ENCODE results near the gene CTAG2.
"Not testable (repeated sequence)": the region's sequence is repeated elsewhere in the genome, so short reads cannot be mapped to it uniquely, and the experiment has no call there.

CTAG2 gene

DNA sequence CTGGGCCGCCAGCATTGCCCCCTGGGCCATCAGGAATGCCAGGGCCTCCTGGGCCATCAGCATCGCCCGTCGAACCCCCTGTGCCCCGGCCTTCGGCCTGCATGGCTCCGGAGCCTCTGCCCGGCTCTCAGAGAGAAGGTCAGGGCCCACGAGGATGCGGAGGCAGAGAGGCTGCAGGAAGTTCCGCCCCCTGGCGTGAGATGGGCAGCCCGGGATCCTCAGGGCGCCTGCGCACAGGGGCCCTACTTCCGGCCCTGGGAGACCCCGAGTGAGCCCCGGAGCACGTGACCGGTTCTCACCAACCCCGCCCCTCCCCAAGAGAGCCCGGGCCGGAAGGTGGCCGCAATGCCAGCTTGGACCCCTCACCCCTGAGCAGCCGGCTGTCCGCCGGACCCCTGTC lies at the start of gene CTAG2:
TSS of gene CTAG2 (minus strand) at position 167 of the 400 bp plus-strand sequence. CDS start at position 103, 64 bp downstream.
- DNase-seq, result not testable (repeated sequence)

DNA sequence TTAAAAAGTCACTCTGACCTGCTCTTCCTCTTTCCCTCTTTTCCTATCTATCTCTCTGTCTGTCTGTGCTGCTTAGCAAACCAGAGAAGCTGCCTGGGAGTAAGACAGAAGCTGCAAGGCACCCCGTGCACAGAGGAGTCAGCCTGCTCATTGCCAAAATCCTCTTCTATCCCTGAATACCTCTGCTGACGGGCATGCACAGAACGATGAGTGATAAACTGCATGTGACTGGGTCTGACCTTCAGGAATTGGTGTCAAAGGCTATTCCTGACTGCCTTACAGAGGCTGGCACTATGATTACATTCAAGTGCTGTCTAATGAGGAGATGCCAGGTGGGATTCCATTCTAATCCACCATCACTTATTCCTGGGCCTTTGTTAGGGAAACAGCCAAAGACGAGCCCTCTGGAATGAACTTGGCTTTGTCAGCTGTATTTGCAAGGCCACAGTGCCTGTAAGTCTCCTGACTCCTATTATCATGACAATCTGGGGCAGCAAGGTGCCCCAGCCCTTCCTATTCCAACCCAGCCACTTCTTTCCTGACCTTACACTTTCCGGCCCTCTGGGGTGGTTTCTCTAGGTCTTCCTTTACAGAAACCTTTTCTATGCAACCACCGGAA lies 45.4 kb upstream of the CTAG2 start:
- DNase-seq, result no peak

DNA sequence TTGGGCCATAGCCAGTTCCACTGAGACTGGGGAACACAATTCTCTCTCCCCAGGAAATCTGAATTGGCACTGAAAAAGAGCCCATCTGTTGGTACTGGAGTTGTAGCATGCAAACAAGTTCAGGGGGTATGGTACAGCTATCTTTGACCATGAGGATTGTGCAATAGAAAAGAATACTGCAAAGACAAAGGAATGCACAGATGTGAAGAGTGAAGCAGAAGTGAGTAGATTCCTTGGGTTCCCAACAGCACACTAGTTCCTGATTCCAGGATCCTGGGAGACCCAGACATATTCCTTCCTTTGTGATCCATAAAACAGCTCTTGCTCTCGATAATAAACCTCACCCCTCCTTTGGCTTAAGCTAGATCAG lies 43.3 kb upstream of the CTAG2 start:
- DNase-seq, result no peak

DNA sequence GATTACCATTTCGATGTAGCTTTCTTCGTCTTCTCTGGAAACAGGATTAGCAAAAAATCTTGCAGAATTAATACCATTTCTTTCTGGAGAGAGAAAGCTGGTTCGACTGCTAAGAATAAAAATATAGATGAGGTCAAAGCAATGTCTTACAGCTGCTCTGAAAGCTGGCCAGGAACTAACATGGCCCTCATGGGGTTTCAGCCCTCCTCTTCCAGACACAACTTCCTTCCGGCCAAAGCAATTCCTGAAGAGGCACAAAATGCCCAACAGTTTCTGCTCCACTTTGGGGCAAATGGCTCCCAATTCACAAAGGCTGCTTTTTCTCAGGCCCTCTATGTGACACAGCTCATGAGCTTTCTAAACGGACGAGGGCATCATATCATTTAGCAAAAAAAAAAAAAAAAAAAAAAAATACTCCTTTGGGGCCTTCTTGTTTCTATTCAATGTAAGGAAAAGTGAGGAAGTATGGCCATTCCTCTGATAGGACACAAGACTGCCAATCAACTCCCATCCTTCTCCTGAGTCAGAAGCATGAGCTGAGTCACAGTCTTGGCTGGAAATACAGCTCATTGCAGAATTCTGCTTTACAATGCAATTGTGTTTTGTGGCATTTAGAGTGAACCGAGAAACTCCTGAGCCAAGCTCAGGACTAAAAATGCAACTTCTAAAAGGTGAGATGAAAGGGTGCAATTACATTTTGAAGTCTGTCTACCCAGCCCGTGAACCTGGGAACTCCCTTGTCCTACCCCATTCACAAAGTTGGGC lies 42.7 kb upstream of the CTAG2 start:
- DNase-seq, result no peak

DNA sequence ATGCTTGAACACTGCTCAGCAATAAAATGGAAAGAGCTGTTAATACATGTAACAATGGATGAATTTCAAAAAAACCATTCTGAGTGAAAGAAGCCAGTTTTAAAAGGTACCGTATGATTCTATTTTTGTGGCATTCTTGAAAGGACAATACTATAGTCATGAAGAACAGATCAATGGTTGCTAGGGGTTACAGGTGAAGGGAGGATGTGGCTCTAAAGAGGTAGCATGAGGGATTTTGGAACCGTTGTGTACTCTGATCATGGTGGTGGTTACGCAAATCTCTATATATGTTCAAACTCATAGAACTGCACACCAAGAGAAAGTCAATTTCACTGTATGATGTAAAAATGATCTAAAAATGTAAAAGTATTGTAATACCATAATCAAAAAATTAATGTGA lies 40.0 kb upstream of the CTAG2 start:
- no peak for DNase-seq

DNA sequence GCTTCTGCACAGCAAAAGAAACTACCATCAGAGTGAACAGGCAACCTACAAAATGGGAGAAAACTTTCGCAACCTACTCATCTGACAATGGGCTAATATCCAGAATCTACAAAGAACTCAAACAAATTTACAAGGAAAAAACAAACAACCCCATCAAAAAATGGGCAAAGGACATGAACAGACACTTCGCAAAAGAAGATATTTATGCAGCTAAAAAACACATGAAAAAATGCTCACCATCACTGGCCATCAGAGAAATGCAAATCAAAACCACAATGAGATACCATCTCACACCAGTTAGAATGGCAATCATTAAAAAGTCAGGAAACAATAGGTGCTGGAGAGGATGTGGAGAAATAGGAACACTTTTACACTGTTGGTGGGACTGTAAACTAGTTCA lies 37.1 kb upstream of the CTAG2 start:
- not testable (repeated sequence) for DNase-seq

DNA sequence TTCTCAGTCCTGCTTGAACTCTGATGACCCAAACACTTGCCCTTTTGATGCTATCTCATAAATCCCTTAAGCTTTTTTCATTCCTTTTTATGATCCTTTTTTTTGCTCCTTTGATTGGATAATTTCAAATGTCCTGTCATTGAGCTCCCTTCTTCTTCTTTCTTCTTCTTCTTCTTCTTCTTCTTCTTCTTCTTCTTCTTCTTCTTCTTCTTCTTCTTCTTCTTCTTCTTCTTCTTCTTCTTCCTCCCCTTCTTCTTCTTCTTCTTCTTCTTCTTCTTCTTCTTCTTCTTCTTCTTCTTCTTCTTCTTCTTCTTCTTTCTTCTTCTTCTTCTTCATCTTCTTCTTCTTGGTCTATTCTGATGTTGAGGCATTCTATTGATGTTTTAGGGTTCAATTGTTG lies 18.7 kb upstream of the CTAG2 start:
- DNase-seq, result not testable (repeated sequence)

DNA sequence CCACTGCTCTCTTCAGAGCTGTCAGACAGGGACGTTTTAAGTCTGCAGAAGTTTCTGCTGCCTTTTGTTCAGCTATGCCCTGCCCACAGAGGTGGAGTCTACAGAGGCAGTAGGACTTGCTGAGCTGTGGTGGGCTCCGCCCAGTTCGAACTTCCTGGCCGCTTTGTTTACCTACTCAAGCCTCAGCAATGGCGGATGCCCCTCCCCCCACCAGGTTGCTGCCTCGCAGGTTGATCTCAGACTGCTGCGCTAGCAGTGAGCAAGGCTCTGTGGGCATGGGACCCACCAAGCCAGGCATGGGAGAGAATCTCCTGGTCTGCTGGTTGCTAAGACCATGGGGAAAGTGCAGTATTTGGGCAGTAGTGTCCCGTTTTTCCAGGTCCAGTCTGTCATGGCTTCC lies 17.5 kb upstream of the CTAG2 start:
- DNase-seq, result not testable (repeated sequence)

DNA sequence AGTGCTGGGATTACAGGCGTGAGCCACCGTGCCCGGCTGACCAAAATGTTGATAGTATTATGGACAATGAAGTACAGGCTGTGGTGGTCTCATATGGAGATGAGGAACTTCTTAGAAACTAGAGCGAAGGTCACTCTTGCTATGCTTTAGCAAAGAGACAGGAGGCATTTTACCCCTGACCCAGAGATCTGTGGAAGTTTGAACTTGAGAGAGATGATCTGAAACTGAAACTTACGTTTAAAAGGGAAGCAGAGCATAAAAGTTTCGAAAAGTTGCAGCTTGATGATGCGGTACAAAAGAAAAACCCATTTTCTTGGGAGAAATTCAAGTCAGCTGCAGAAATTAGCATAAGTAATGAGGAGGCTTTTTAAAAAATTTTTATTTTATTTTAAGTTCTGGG lies 8.5 kb upstream of the CTAG2 start:
- no peak for DNase-seq

DNA sequence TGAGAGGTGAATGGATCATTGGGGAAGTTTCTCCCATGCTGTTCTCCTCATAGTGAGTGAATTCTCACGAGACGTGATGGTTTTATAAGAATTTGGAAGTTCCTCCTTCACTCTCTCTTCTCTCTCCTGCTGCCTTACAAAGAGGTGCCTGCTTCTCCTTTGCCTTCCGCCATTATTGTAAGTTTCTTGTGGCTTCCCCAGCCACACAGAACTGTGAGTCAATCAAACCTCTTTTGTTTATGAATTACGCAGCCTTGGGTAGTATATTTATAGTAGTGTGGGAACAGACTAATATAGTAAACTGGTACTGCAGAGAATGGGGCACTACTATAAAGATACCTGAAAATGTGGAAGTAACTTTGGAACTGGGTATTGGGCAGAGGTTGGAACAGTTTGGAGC lies 7.8 kb upstream of the CTAG2 start:
- DNase-seq, result no peak

DNA sequence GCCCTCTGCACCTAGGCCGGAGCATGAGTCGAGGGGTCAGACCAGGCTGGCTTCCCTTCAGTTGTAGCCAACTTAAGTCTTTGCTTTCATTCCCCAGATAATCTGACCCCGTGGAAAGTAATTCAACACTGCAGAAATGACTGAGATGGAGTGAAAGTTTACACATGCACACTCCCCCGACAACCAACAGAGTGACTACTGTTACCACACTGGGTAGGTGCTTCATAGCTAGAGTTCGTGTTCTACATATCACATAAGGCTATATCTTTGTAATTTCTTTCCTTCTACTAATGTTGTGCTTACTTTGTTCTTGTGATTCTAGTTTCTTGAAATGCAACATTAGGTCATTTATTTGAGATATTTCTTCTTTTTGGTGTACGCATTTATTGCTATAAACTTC lies 7.2 kb upstream of the CTAG2 start:
- DNase-seq, result no peak

DNA sequence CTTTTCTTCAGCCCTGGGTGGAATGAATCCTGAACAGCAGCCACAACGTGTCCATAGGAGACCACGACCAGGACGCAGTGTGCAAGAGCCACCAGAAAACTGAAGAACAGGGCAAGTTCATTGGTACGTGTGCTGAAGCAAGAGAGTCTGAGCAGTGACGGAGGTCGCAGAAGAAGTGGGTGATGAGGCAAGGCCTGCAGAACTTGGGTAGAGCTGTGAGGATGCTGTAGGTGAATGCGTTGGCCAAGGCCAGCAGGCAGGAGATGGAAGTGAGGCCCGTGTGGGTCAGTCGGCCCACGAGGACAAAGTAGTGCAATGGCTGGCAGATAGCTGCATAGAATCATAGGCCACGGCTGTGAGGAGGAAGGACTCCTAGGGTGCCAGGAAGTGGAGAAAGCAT lies 5.6 kb upstream of the CTAG2 start:
- DNase-seq, result no peak

DNA sequence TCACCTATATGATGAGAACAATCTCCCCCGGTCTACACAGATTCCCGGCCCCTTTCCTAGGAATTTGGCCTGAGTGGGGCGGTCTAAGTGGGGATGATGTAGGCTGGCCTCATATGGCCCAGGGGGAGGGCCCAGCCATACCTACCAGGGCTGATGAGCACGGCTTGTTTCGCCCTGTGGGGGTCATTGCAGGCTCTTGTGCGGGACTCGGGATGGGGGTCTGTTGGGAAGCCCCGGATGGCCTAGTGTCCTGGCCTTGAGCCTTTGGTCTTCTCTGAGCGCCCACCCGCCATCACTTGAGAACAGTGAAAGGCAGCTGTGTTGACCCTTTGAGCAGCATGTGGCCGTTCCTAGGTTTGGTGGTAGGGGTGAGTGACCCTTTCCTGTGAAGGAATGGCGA lies 4.8 kb upstream of the CTAG2 start:
- DNase-seq, result no peak

DNA sequence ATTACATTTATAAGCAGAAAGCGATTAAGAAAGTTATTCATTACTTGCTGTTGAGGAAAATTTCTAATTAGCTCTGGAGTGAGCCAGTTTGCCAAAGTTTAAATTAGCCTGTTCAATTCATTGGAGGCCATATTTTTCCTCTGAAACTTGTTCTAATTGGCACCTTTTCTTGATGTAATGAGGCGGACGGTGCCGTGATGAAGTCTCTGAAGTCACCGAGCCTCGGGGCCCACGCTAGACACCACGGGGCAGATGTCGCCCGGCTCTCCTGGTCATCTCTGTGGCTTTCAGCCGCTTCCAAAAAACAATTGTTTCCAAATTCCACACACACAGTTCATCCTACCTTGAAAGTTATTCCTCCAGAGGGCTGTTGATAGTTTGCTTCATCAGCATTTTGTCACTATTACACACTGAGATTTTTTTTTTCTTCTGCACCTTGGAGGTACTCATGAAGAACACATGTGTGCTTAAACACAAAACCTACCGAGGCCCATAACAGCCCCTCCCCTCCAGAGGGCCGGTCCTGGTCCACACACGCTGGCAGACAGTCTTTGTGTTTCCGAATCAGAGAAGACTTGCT lies 3.9 kb upstream of the CTAG2 start:
- DNase-seq, result no peak

DNA sequence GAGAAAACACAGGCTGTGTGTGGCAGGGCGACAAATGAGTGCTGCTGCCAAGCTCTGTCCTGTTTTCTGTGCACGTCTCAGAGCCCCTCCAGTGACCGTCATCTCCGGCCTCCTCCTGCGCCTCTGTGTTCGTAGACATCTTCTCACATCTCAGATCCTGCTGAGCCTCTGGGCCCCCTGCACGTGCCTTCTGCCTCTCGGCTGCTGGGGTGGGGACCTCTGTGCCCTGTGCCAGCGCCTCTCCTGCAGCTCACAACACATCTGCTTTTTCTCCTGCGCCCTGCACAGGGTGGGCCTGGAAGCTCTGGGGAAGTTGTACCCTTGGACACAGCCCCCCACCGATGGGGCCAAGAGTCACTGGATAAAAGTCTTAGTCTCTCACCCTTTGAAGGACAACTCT lies 2.4 kb upstream of the CTAG2 start:
- no peak for DNase-seq

DNA sequence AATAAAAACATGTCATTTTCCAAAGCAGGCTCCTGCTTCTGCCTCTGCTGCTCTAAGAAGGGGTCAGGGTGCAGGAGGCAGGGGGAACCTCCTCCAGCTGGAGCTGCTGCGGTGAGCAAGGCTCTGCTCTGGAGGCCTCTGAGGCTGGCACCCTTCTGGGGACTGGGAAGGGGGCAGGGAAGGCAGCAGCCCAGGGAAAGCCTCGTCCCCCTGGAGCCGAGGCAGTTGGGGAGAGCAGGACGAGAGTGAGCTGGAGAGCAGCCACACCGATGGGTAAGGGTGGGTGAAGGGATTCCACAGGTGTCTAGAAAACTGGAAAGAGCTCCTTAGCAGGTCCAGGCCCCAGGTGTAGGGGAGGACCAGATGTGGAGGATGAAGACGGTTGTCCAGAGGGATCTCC lies 2.0 kb upstream of the CTAG2 start:
- DNase-seq, result no peak

DNA sequence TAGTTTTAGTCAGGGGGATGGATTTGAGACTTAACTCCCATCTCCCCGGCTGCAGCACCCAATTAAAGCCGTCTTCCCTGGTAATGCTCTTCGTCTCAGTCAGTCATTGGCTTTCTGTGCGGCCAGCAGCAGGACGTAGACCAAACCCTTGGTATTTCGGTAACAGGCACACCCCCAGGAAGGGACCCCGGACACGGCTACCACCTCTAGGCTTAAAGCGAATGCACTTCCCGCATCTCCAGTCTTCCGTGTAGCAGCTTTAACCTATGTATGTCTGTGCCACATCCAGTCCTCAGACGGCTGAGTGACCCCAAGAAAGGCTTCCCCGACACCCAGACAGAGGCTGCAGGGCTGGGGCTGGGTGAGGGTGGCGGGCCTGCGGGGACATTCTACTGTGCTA lies 1.5 kb upstream of the CTAG2 start:
- no peak for DNase-seq

DNA sequence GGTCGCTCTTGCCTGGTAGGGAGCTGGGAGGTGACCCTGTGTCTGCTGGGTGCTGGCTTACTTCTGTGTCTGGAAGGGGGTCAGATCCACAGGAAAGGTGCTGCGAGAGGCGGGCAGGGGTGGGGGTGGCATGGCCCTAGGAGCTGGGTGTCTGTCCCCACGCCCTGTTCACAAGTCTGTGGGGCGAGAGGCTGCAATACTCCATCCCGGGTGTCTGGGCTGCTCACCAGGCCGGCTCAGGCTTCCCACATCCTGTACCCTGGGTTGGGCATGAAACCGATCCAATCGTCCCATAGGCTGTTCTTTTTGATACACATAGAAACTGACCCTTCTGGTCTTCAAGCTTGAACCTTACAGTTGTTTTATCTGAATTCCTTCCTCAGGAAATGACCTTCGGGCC lies 993 bp upstream of the CTAG2 start:
- DNase-seq, result no peak

DNA sequence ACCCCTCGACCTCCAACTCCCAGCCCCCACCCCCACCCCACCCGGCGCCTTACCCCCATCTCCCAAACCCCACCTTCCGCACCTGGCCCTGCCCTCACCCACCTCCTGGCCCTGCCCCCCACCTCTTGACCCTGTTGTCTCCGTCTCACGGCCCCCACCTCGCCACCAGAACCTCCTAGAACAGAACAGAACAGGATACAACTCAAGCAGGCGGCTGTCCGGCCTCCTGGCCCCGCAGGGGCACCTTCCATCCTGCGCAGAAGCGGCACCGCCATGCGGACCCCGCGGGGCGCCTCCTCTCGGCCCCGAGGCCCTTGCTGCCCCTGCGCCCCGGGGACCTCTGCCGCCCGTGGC lies 354 bp downstream of the CTAG2 start:
- no peak for DNase-seq

DNA sequence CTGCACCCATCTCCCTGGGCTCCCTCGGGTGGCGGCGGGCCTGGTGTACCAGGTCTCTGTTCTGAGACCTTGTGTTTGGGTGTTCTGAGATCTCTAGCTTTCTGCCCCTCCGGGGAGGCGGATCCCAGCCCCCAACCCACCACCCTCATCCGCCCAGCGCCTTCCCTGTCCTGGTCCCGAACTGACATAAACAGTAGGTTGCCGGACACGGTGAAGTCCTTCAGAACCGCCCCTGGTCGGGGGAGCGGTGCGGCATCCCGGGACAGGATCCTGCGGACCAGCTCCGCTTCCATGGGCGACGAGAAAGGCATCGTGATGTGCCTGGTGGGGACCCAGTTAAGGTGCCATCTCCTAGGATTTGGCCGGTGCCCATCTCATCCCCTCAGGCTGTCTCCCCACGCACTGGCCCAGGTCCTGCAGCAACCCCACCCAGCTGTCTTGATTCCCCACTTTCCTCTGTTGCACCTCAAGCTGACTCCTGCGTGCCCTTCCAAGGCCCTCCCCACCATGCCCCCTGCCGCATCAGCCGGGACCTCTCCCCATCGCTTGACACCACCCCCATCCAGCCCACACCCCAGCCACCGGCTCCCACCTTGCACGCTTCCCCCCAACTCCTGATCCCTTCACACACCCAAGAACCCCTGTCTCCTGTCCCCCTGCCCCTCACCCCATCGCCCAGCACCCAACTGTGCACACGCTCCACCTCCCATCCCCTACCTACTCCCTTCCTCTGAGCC lies 900 bp downstream of the CTAG2 start:
- no peak for DNase-seq

DNA sequence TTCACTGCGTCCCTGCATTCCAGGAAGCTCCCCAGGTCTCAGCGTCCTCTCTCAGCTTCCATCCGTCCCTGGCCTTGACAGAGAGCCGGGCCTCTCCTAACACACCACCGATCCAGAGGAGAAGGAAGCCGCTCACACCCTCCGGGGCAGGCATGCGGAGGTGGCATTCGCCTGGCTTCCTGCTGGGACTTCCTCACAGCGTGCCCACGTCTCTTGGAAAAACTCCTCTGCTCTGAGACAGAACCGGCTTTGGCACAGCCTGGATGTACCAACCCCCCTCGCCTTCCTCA lies 3.2 kb downstream of the CTAG2 start:
- DNase-seq, result no peak

DNA sequence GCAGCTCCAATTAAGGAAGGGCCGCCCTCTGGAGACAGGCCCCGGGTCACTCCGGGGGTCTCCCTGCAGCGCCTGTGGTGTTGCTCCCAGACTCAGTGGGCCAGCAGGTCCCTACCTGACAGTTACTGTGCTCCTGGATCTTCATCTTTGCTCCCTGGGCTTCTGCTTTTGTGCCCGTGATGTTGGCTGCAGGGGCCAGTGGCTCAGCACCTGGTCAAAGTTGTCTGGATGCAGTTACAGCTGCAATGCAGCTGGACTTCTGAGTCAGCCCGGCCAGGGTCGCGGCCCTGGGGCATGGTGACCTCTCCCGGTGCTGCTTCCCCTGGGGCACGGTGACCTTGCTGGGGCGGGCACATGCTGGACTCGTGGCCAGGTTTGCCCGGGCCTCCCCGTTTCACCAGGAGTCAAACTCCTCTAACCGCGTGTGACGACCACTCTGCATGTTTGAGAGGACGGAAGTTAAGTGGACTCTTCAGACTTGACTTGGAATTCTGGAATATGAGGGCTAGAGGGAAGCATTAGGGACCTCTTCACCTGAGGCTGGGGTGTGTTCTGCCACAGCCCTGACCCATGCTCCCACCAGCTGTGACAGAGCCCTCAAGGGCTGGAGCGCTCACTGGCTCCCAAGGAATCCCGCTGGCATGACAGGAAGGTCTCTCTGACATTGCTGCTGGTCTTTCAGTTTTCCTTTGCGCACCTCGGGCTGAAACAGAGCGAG lies 3.7 kb downstream of the CTAG2 start:
- no peak for DNase-seq

DNA sequence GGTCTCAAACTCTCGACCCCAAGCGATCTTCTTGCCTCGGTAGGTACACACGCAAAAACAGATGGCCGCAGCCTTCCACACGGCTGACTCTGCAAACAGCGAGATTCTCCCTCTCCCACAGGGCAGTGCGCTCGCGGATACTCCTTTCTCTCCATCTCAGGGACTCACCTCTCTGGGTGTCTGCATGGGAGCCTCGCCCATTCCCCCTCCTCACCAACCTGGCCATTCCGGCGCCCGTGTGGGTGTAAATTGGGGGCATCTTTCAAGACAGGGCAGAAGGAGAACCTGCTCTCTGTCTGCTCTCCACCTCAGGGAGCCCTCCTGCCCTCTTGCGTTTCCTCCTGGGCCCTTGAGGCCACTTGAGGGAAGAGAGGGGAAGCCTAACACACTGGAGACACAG lies 4.4 kb downstream of the CTAG2 start:
- no peak for DNase-seq

Data from activated CD4-positive, alpha-beta T cell treated with anti-CD3 and anti-CD28 coated beads, Interleukin-2, amount 50 U/mL, for 48 hours (primary cell).